ENCODE measurements around the gene CHKB.

DNA sequence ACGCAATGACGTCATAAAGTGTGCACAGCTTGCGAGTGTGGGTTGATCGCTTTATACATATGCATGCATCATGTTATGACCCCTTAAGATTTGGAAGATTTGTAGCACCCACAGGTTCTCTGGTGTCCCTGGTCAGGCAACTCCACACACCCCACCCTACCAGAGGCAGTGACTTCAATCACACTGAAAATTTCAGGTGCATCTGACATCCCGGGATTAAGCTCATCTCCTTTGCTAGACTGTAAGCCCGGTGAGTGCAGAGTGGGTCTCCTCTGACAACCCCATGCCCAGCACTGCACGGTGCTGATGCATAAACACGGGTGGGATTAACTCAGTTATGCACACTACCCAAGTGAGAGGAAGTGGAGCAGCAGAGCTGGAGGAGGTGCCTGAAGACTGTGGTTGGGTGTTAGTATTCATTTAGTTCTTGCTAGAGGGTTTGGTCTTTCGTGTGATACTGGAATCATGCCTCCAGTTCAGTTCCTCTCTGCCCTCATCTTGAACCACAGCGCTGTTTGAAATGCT lies 38.8 kb upstream of the CHKB start:
- TF ChIP-seq GATA3 (IDR thresholded peaks at IDR 0.05; ENCODE audit: low read depth, low read length) (no peak), GATA2 (IDR thresholded peaks at IDR 0.05; ENCODE audit: low read depth, low read length) (no peak)
